T-helper 1 cell treated with Interleukin-12 subunit alpha and Interleukin-12 subunit beta and Interleukin-4 antibody, amounts not matched to agents 30 ng/mL and 1 ng/mL, for 36 hours (primary cell): Measurements from ENCODE around the gene PSMA2. TPM values are rescaled to one million over a fixed set of nuclear protein-coding genes. Genes with fewer than 3 reads are reported as not detected.
"Not testable (repeated sequence)": the region's sequence is repeated elsewhere in the genome, so short reads cannot be mapped to it uniquely, and the experiment has no call there.

Experiments
- intact Hi-C: fragments of 100-400 bp; cut with micrococcal nuclease; formaldehyde crosslinking; loops from one replicate; pipeline ENCODE4 v1.15.1; 2024
- total RNA-seq: library from RNA; stranded (reverse); gene quantifications from 2 replicates; pipeline ENCODE4 v1.2.3, GENCODE V29; 2022

Gene PSMA2
- total RNA-seq, 1 donor from 2014 or later: 145 TPM

- intact Hi-C loops: loop anchor here (5.0 kb wide), 2 partner anchors 1017 to 1028 kb away; partner anchors contain the start of gene UBE2D4
Observed at GRCh38 chr7:42910306-42910705, 21.7 kb downstream of the PSMA2 start.

DNA sequence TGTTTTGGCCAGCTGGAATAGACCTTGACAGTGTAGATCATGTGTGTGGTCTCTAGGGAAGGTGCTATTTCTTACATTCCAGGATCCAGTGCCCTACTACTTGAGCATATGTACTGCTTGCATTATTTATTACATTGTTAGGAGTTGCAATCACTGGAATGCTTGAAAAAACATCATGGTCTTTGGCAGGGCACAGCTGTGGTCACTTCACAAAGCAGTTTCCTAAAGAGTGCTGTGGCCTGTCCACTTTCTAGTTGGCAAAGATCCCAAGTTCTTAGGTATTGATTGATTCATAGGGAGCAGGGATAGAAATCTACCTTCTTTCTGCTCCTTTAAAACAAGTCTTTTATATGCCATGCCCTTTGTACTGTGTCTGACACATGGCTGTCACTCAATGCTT is 24.7 kb downstream of the PSMA2 start:
- intact Hi-C loops: no loop called here

- intact Hi-C loops: no loop called here
Observed at GRCh38 chr7:42906181-42906580, 25.8 kb downstream of the PSMA2 start.

- intact Hi-C loops: no loop called here
Observed at GRCh38 chr7:42902331-42902730, 29.6 kb downstream of the PSMA2 start.

- intact Hi-C loops: no loop called here
Observed at GRCh38 chr7:42900842-42901241, 31.1 kb downstream of the PSMA2 start.

DNA sequence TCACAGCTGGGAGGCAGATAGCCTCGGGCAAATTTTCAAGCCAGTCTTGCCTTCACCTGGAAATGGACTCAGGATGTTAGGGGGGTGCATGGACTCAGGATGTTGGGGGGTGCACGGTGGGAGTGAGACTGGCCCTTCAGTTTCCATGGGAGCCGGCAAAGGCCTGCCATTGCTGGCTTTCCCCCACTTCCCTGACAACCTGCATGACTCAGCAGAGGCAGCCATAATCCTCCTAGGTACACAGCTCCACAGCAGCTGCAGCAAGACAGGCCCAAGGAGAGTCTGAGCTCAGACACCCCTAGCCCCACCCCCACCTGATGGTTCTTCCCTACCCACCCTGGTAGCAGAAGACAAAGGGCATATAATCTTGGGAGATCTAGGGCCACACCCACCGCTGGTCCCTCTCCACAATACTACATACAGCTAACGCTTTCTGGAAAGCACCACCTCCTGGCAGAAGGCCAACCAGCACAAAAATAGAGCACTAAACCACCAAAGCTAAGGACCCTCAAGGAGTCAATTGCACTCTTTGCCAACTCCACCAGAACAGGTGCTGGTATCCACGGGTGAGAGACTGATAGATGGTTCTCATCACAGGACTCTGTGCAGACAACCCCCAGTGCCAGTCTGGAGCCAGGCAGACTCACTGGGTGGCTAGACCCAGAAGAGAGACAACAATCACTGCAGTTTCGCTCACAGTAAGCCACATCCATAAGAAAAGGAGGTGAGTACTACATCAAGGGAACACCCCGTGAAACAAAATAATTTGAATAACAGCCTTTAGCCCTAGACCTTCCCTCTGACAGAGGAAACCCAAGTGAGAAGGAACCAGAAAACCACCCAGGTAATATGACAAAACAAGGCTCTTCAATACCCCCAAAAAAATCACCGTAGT is 38.4 kb downstream of the PSMA2 start:
- intact Hi-C loops: no loop called here

DNA sequence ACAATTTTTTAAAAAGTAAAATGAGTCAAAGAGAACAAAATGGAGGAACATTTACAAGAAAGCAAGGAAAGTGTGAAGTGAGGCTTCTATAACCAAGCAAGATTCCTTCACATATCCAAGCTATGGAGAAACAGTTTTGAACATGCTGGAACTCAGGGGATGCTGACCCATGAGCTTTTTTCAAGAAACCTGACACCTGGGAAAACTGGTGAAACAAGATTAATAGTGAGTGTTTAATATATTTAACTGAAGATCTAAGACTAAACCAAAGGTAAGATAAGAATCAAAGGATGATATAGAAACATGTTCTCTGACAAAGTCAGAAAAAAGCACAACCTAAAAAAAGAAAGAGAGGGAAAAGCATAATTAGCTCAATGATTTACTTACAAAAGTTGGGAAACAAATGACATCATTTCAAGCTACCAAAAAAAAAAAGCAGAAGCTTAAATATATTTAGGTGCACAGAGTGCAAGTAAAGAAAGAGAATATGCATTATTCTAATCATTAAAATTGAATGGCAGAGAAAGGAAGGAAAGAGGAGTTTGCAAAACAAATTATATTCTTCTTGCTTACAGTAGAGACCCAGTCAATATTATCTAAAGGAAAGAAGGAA is 45.0 kb downstream of the PSMA2 start:
- intact Hi-C loops: no loop called here

DNA sequence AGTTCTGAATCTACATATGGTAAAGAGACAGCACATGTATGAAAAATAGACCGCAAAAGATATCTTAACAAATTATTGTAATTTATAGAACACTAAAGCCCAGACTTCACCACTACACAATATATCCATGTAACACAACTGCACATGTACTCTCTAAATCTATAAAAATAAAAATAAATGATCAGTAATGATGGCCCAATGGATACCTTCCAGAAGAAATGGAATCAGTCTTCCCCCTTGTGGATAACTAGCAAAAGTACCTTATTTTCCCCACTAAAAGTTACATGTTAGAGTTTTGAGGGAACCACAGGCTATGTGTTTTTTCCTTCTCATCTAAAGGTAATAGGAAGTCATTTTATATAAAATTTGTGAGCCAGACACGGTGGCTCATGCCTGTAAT is 45.8 kb downstream of the PSMA2 start:
- intact Hi-C loops: no loop called here

DNA sequence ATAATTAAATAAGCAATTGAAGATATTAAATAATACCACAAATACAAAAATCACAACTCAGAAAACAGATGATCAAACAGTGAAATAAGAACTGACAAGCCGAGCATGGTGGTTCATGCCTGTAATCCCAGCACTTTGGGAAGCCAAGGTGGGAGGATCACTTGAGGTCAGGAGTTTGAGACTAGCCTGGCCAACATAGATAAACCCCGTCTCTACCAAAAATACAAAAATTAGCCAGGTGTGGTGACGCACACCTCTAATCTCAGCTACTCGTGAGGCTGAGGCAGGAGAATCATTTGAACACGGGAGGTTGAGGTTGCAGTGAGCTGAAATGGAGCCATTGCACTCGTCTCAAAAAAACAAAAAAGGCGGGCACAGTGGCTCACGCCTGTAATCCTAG is 46.8 kb downstream of the PSMA2 start:
- intact Hi-C loops: not testable (repeated sequence)

GRCh38 chr7:42883950-42884349 is 48.0 kb downstream of the PSMA2 start:
- intact Hi-C loops: no loop called here

GRCh38 chr7:42880392-42880791 is 51.6 kb downstream of the PSMA2 start:
- intact Hi-C loops: no loop called here

GRCh38 chr7:42878303-42878702 is 53.7 kb downstream of the PSMA2 start:
- intact Hi-C loops: no loop called here

DNA sequence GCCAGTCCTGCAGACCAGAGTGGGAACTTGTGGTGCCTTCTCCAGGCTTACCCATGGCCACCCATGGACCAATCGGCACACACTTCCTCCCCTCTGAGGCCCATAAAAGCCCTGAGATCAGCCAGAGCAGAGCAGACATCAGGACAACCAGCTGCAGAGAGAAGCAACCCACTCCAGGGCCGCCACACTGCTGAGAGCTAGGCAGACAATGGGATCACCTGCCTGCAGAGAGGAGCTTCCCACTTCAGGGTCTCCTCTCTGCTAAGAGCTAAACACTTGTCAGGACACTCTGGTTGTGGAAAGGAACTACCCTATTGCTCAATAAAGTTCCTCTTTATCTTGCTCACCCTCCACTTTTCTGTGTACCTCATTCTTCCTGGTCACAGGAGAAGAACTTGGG is 54.1 kb downstream of the PSMA2 start:
- intact Hi-C loops: no loop called here

- intact Hi-C loops: loop anchor here (1.0 kb wide), 3 partner anchors 12 to 933 kb away; no protein-coding TSS in a partner anchor
Observed at GRCh38 chr7:42876182-42877068, 55.5 kb downstream of the PSMA2 start.

- intact Hi-C loops: no loop called here
Observed at GRCh38 chr7:42869131-42870020, 62.6 kb downstream of the PSMA2 start.

DNA sequence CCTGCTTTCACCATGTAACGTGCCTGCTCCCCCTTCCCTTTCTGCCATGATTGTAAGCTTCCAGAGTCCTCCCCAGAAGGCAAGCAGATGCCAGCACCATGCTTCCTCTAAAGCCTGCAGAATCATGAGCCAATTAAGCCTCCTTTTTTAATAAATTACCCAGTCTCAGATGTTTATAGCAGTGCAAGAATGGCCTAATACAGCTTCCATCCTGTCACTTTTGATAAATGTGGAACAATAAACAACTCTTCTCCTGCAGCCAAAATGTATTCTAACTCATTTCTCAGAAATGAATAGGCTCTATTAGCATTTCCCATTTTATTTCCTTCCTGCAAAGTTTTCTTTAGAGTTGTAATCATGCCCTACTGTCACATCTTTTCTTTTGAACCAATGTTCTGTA is 63.5 kb downstream of the PSMA2 start:
- intact Hi-C loops: no loop called here
